Measurements from ENCODE around the gene MAVS. TPM values are rescaled to one million over a fixed set of nuclear protein-coding genes. Genes with fewer than 3 reads are reported as not detected.
"Not testable (repeated sequence)": the region's sequence is repeated elsewhere in the genome, so short reads cannot be mapped to it uniquely, and the experiment has no call there.

MAVS gene
- total RNA-seq, 1 donor from 2014 or later = 14.7 TPM

GRCh38 chr20:3906744-3907721 is 60.4 kb downstream of the MAVS start:
- not testable (repeated sequence) for DNase-seq (ENCODE audit: low spot score)

GRCh38 chr20:3908667-3909066 is 62.0 kb downstream of the MAVS start:
- DNase-seq (ENCODE audit: low spot score) = no peak

GRCh38 chr20:3909952-3910366 is 63.3 kb downstream of the MAVS start:
- DNase-seq (ENCODE audit: low spot score) = no peak

DNA sequence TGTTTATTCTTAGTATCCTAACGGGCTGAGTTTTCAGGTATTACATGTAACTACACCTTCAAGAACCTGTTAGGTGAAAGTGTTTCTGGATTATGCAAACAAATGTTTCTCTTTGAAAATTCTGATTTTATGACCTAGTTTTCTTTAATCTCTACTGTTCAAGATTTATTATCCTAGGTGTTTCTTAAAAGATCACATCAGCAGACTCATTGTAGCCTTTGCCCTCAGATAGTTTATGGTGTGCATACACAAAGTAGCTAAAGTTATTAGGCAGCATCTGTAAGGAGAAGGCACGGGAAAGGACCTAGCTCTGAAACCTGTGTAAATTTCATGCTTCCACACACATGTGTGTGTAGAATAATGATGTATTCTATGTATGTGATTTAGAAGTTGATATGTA is 64.2 kb downstream of the MAVS start:
- no peak for DNase-seq (ENCODE audit: low spot score)

- no peak for DNase-seq (ENCODE audit: low spot score)
These were observed 65.3 kb downstream of the MAVS start for GRCh38 chr20:3911956-3912355.

GRCh38 chr20:3914446-3914845 is 67.8 kb downstream of the MAVS start:
- DNase-seq (ENCODE audit: low spot score) = no peak

DNA sequence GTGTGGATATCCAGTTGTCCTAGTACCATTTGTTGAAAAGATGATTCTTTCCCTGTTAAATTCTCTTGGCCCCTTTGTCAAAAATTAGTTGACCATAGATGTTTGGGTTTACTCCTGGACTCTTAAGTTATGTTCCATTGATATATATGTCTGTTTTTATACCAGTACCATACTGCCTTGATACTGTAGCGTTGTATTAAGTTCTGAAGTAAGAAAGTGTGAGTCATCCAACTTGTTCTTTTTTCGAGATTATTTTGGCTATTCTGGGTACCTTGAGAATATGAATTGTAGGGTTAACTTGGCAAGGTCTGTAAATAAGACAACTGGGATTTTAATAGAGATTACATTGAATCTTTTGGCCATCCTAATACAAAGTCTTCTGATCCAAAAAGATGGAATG is 69.1 kb downstream of the MAVS start:
- no peak for DNase-seq (ENCODE audit: low spot score)

DNA sequence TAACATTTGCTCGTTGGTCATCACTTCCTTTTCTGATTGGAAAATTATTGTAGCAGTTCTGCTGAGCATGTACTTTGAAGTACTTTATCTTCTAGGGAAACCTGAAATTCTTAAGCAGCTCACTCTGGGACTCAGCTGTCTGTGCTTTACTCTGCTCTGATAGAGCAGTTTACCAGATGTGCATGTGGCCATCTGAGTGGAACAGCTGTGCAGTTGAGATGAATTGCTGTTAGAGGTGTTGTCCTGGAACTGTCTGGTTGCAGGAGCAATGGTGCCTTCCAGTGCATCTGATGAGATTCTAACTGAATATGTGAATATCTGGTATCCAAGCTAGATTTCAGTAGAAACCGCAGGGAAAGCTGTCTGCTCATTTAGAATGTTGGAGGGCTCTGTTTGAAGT is 69.7 kb downstream of the MAVS start:
- DNase-seq (ENCODE audit: low spot score) = peak; percentile 42

DNA sequence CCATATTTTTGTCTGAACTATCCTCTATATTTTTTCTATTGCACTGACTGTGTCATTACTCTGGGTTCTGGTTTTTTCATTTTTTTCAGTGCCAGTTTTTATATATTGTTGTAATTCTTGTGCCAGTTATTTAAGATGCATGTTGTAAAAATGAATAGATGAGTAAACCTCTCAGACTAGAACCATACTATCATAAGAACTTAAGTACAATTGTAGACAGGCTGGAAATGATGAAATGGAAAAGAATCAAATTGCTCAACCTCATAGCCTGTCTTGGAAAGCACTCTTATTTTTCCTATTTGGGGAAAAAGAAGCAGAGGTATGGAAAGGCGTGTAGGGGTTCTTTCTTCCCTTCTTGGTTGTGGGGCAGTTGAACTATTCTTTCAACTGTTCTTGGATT is 72.7 kb downstream of the MAVS start:
- DNase-seq (ENCODE audit: low spot score) = peak; percentile 90

DNA sequence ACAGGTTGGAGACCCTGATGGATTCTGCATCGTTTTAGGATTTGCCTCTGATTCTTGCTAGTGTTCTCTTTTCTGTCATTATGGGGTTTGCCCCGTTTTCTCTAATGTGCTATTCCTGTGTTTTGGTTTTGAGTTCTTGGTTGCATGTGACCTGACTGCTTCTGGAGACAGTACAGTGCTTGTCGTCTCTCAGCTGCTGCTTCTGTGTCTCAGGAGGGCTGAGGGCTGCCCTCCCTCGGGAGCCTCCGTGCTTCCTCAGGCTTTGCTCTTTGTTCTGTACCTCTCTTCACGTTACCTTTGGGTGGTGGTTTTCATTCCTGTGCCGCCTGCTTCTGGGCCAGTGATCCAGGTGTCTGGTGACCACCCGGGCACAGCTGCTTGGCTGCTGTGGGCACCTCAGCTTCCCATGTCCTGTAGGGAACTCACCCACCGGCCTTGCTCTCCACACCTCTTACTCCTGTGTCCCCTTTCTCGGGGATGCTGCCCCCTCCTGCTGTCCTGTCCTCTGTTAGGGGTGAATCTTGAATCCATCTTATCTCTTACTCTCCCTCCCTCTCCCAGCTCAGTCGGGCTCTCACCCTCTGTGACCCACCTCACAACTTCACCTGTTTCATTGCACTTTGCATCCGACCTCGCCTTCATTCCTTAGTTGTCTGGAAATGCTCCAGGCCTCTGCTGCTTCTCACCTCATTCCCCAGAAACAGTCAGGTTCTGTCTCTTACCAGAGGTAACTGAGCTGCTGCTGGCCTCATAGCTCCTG is 75.8 kb downstream of the MAVS start:
- DNase-seq (ENCODE audit: low spot score) = no peak

GRCh38 chr20:3922983-3923339 is 76.3 kb downstream of the MAVS start:
- no peak for DNase-seq (ENCODE audit: low spot score)

- no peak for DNase-seq (ENCODE audit: low spot score)
These were observed 77.2 kb downstream of the MAVS start for GRCh38 chr20:3923818-3924217.

GRCh38 chr20:3924304-3925112 is 77.9 kb downstream of the MAVS start:
- no peak for DNase-seq (ENCODE audit: low spot score)

DNA sequence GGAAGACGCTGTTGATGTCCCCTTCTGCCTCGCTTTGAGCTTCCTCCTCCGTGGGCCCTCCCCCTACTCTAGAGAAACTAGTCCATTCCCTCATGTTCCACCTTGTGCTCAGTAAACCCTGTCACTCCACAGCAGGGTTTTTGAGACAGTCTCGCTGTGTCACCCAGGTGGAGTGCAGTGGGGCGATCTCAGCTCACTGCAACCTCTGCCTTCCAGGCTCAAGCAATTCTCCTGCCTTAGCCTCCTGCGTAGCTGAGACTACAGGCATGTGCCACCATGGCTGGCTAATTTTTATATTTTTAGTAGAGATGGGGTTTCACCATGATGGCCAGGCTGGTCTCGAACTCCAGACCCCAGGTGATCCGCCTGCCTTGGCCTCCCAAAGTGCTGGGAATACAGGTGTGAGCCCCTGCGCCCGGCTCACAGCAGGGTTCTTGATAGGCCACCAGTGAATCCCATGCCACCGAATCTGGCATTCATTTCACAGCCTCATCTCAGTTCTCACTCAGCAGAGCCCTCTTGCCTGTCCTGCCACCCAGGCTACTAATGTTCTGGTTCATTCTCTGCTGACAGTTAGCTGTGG is 78.6 kb downstream of the MAVS start:
- no peak for DNase-seq (ENCODE audit: low spot score)

Other genes with a start within 250 kb of the MAVS start
- gene GFRA4, start 183.4 kb upstream of the MAVS start, total RNA-seq (ENCODE audit: insufficient read depth, low replicate concordance) = not detected
- 71.3 TPM for gene ADAM33, start 164.8 kb upstream of the MAVS start, total RNA-seq (ENCODE audit: insufficient read depth, low replicate concordance)
- gene SIGLEC1, start 134.2 kb upstream of the MAVS start, total RNA-seq (ENCODE audit: insufficient read depth, low replicate concordance) = 5.8 TPM
- gene HSPA12B, start 114.1 kb upstream of the MAVS start, total RNA-seq (ENCODE audit: insufficient read depth, low replicate concordance) = 13.5 TPM
- gene ADISSP, start 79.1 kb upstream of the MAVS start, total RNA-seq (ENCODE audit: insufficient read depth, low replicate concordance) = 7.7 TPM
- gene SPEF1, start 65.4 kb upstream of the MAVS start, total RNA-seq (ENCODE audit: insufficient read depth, low replicate concordance) = 0.72 TPM
- gene CENPB, start 60.1 kb upstream of the MAVS start, total RNA-seq (ENCODE audit: insufficient read depth, low replicate concordance) = 83.3 TPM
- gene CDC25B, start 50.5 kb upstream of the MAVS start, total RNA-seq (ENCODE audit: insufficient read depth, low replicate concordance) = 6.7 TPM
- 6.3 TPM for gene AP5S1, start 26.3 kb upstream of the MAVS start, total RNA-seq (ENCODE audit: insufficient read depth, low replicate concordance)
- 61.6 TPM for gene PANK2, start 42.6 kb downstream of the MAVS start, total RNA-seq (ENCODE audit: insufficient read depth, low replicate concordance)
- gene RNF24, start 168.7 kb downstream of the MAVS start, total RNA-seq (ENCODE audit: insufficient read depth, low replicate concordance) = 10.1 TPM